SJCRH30 (cell line): ENCODE data around the gene SLC4A3. TPM values are rescaled to one million over a fixed set of nuclear protein-coding genes. Genes with fewer than 3 reads are reported as not detected.

ENCODE experiments used
- DNase-seq, 2 experiments: peaks; one replicate each; pipeline ENCODE4 v3.0.0-alpha.2; 2015 to 2020
- H3K27ac ChIP-seq: fragments of 250-450 bp; sonication (Bioruptor Pico); 2 replicates; pipeline ENCODE4 v1.5.1; 2020; ENCODE audit warnings: mild to moderate bottlenecking, moderate library complexity
- H3K27me3 ChIP-seq: fragments of 250-450 bp; sonication (Bioruptor Pico); 2 replicates; pipeline ENCODE4 v1.5.1; 2020; ENCODE audit warnings: mild to moderate bottlenecking, moderate library complexity
- H3K36me3 ChIP-seq: fragments of 250-450 bp; sonication (Bioruptor Pico); 2 replicates; pipeline ENCODE4 v1.5.1; 2020; ENCODE audit warnings: mild to moderate bottlenecking, moderate library complexity
- H3K4me1 ChIP-seq: fragments of 250-450 bp; sonication (Bioruptor Pico); 2 replicates; pipeline ENCODE4 v1.5.1; 2020; ENCODE audit warnings: mild to moderate bottlenecking, moderate library complexity
- H3K4me3 ChIP-seq: fragments of 250-450 bp; sonication (Bioruptor Pico); 2 replicates; pipeline ENCODE4 v1.5.1; 2020; ENCODE audit warnings: mild to moderate bottlenecking, moderate library complexity
- H3K9me3 ChIP-seq: fragments of 250-450 bp; sonication (Bioruptor Pico); replicated peaks from 2 replicates; pipeline ENCODE4 v1.5.1; 2020; ENCODE audit warnings: mild to moderate bottlenecking, moderate library complexity
- total RNA-seq: library from RNA; depleted of rRNA; stranded (reverse); fragments of >200 nt; shearing (Covaris generic); gene quantifications from 2 replicates; pipeline ENCODE4 v1.2.3, GENCODE V29; 2014

The SLC4A3 gene
- total RNA-seq, 1 experiment from 2014 or later: 1.3 TPM

DNA sequence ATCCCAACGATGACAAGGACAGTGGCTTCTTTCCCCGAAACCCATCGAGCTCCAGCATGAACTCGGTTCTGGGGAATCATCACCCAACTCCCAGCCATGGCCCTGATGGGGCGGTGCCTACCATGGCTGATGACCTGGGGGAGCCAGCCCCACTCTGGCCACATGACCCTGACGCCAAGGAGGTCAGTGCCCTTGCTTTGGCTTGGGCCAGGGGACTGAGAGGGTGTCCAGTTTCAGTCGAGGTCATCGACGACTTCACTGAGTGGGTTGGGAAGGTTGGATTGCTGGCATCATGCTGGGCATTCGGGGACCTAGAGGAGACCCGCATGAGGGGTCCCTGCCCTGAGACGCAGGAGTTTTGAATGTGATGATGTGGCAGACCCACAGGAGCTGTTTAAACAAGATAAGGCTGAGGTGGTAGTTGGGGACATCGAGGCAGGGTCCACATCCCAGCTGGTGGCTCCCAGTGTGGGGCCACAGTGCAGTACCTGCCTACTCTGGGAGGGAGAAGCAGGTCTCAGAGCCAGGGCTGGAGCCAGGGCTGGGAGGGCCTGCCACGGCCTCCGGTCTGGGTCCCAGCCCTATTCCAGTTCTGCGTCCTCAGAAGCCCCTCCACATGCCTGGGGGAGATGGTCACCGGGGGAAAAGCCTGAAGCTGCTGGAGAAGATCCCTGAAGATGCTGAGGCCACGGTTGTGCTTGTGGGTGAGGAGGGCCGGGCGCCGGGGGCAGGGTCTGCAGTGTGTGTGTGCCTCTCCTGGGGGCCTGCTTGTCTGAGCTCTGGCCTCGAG, 6.0 kb downstream of the SLC4A3 start:
- H3K36me3 ChIP-seq: no peaks in the 10 kb centered on the region
- no peak for DNase-seq
- H3K9me3 ChIP-seq: no peaks in the 10 kb centered on the region
- no peak overlapping the region for H3K27ac ChIP-seq
- H3K4me3 ChIP-seq: no peak overlapping the region
- no peaks in the 10 kb centered on the region for H3K27me3 ChIP-seq
- H3K4me1 ChIP-seq: no peaks in the 10 kb centered on the region

DNA sequence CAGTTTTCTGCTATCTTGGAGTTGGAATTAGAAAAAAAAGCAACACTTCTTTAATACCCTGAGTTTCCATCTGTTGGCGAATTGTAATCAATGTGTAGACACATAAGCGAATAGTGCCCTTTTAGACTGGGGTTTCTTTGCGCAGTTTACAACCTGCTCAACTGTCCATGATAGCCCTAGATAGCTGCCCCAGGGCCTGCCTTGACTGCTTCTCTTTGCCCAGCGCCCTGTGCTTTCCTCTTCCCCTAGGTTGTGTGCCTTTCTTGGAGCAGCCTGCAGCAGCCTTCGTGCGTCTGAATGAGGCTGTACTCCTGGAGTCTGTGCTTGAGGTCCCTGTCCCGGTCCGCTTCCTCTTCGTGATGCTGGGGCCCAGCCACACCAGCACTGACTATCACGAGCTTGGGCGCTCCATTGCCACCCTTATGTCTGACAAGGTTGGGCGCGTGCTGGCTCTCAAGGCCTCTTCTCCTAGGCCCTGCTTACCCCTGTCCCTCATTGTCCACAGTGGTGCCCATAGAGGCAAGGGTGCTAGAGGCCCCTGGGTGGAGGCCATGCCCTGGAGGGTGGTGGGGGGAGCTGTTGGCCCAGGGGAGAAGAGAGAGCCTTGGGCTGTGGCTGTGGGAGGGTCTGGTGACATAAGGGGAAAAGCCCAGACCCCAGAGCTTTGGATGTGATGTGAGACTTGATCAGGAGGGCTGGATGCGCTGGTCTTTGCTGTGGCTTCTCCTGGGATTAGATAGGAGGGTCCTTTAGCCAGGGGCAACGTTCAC, 6.9 kb downstream of the SLC4A3 start:
- Histone ChIP-seq H3K36me3 (no peaks in the 10 kb centered on the region), H3K4me1 (no peaks in the 10 kb centered on the region; the same call in 1 of the 2 replicates), H3K9me3 (no peaks in the 10 kb centered on the region), H3K27me3 (no peaks in the 10 kb centered on the region), H3K27ac (no peak overlapping the region), H3K4me3 (no peak overlapping the region)
- no peak for DNase-seq

DNA sequence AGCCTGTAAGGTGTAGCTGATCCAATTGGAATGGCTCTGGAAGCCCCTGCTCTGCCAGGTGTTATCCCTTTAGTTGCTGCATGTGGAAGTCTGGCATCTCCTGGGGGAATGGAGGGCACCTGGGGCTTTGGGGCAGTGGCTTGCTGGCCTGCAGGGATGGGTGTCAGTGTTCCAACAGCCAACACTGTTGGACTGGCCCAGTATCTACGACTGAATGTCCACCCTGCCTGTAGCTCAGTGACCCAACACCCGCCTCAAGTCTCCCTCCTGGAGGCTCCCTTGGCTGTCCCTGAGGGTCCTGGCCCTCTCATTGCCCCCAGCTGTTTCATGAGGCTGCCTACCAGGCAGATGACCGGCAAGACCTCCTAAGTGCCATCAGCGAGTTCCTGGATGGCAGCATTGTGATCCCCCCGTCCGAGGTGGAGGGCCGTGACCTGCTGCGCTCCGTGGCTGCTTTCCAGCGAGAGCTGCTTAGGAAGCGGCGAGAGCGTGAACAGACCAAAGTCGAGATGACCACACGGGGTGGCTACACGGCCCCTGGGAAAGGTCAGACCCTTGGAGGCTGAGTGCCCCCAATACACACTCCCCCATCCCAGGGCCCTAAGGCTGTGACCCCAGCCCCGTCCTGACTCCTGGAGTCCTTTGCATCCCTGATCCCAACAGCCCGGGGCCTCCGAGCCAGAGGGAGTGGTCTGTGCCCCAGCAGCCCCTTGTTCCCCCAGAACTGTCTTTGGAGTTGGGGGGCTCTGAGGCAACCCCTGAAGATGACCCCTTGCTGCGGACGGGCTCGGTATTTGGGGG, 7.7 kb downstream of the SLC4A3 start:
- Histone ChIP-seq H3K9me3 (no peaks in the 10 kb centered on the region), H3K27ac (no peak overlapping the region), H3K4me1 (no peaks in the 10 kb centered on the region; the same call in 1 of the 2 replicates), H3K36me3 (no peaks in the 10 kb centered on the region), H3K4me3 (no peak overlapping the region), H3K27me3 (no peaks in the 10 kb centered on the region)
- no peak for DNase-seq

DNA sequence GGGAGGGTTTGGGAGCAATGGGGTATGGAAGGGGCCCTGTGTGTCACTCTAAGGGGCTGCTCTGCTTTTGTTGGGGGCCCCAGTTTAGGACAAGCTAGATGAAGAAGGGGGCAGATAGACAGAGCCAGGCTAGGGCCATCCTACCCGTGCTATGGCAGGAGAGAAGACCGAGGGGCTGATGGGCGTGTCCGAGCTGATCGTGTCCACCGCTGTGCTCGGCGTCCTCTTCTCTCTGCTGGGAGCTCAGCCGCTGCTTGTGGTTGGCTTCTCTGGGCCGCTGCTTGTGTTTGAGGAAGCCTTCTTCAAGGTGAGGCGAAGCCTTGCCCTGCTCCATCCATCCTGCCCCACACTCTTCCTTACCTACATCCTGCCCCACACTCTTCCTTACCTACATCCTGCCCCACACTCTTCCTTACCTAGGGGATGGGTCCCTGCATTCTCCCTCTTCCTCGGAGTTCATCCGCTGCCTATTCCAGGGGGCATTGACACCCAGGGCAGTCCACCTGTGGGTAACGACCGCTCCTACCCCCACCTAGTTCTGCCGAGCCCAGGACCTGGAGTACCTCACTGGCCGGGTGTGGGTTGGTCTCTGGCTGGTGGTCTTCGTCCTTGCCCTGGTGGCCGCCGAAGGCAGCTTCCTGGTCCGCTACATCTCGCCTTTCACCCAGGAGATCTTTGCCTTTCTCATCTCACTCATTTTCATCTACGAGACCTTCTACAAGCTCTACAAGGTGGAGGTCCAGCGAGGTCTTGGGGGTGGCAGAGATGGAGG, 8.9 kb downstream of the SLC4A3 start:
- H3K4me3 ChIP-seq: no peak overlapping the region
- DNase-seq: no peak
- no peaks in the 10 kb centered on the region; the same call in 1 of the 2 replicates for H3K4me1 ChIP-seq
- H3K27ac ChIP-seq: no peak overlapping the region
- no peaks in the 10 kb centered on the region for H3K27me3 ChIP-seq
- H3K9me3 ChIP-seq: no peaks in the 10 kb centered on the region
- no peaks in the 10 kb centered on the region for H3K36me3 ChIP-seq

DNA sequence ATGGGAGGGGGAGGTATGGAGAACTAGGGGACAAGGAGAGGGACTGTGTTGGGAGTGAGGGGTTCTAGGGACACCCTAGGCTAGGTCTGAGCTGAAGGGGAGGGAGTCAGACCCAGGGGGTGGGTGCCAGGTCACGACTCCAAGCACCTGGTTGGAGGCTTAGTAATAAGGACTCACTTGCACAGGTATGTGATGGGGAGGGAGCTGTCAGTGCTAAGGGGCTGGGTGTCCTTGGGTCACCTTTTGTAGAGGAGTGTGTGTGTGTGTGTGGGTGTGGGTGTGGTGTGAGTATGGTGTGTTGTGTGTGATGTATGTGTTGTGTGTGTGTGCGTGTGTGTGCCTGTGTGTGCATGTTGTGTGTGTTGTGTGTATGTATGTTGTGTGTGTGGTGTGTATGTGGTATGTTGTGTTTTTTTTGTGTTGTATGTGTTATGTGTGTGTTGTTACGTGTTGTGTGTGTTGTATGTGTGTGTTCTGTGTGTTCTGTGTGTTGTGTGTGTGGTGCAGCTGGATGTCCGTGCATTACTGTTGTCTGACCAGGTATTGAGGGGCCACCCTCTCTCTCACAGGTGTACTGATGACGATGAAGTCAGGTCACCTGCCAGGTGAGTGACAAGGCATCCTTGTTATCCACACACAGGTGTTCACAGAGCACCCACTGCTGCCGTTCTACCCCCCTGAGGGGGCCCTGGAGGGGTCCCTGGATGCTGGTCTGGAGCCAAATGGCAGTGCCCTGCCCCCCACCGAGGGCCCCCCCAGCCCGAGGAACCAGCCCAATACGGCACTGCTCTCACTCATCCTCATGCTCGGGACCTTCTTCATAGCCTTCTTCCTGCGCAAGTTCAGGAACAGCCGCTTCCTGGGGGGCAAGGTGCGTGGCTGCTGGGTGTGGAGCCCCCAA, 9.8 kb downstream of the SLC4A3 start:
- no peak overlapping the region for H3K4me3 ChIP-seq
- H3K36me3 ChIP-seq: no peaks in the 10 kb centered on the region
- H3K27ac ChIP-seq: no peak overlapping the region
- no peaks in the 10 kb centered on the region for H3K9me3 ChIP-seq
- no peaks in the 10 kb centered on the region for H3K27me3 ChIP-seq
- H3K4me1 ChIP-seq: no peaks in the 10 kb centered on the region; the same call in 1 of the 2 replicates
- DNase-seq: no peak

DNA sequence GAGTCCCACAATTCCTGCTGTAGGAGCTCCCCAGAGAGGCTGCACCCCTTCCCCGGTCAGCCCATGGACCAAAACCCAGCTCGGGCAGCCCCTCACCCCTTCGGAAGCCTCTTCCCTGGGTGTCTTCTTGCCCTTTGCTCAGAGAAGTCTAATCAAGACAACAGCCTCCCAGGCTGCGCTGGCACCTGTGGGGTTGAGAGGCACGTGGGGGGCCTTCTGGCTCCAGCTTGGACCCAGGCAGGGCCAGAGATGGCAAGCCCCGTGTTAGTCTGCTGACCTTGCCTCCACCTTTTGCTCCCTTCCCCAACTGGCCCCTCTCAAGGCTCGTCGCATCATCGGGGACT, 10.4 kb downstream of the SLC4A3 start:
- DNase-seq: no peak

DNA sequence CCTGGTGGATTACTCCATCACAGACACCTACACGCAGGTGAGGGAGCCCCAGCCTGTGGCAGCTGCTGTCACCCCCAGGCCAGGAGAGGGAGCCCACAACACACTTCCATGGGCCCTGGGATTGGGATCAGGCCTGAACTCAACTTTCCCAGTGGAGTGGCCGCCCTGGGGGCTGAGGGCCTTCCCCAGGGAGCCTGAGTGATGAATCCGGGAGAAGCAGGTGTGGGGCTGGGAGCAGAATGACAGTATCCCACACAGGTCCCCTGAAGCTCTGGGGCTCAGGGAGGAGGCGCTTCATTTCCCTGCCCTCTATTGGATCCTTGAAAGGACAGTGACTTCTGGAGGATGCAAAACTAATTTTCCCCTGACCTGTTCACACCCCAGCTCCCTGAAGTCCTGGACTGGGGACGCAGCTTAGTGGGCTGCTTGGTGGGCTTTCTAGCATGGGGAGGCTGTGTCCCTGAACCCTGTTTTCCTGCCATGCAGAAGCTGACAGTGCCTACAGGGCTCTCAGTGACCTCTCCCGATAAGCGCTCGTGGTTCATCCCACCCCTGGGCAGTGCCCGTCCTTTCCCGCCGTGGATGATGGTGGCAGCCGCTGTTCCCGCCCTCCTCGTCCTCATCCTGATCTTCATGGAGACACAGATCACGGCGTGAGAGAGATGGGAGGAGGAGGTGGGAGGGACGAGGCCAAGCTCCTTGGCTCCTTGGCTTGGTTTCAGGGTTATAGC, 11.0 kb downstream of the SLC4A3 start:
- H3K4me1 ChIP-seq: no peaks in the 10 kb centered on the region; the same call in 1 of the 2 replicates
- H3K4me3 ChIP-seq: no peak overlapping the region
- H3K27ac ChIP-seq: no peak overlapping the region
- no peaks in the 10 kb centered on the region for H3K27me3 ChIP-seq
- no peaks in the 10 kb centered on the region for H3K9me3 ChIP-seq
- H3K36me3 ChIP-seq: no peaks in the 10 kb centered on the region
- peak in 1 of 2 experiments; percentile 24 for DNase-seq

More for the DNA sequence above, 10.4 kb downstream of the SLC4A3 start:
- no peaks in the 10 kb centered on the region for H3K36me3 ChIP-seq
- H3K4me1 ChIP-seq: no peaks in the 10 kb centered on the region; the same call in 1 of the 2 replicates
- no peaks in the 10 kb centered on the region for H3K9me3 ChIP-seq
- no peak overlapping the region for H3K27ac ChIP-seq
- H3K4me3 ChIP-seq: no peak overlapping the region
- no peaks in the 10 kb centered on the region for H3K27me3 ChIP-seq

DNA sequence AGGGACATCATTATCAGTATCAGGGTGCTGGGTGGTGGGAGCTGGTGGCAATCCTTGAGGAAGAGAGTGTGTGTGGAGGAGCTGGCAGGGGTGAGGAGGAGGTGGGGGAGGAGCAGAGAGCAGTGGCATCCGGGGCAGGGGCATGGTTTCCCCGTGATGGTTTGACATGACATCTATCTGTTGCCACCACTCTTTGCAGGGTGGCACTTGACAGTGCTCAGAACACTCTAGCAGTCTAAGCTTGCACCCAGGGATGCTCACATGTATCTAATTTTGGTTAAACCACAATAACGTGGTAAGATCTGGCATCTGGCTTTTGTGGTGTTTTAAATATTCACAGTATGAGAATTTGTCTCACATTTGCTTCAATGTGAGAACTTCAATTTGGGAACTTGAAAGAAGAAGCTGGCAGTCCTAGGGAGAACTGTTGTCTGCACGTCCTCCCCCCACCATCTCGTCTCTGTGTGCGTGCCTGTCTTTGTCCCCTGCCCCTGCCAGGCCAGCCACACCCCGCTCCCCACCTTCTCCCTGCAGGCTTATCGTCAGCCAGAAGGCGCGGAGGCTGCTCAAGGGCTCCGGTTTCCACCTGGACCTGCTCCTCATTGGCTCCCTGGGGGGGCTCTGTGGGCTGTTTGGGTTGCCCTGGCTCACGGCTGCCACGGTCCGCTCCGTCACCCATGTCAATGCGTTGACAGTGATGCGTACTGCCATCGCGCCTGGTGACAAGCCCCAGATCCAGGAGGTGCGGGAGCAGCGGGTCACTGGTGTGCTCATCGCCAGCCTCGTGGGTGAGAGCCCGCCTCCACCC, 11.7 kb downstream of the SLC4A3 start:
- H3K27me3 ChIP-seq: no peaks in the 10 kb centered on the region
- no peak for DNase-seq
- no peaks in the 10 kb centered on the region for H3K36me3 ChIP-seq
- no peaks in the 10 kb centered on the region for H3K9me3 ChIP-seq
- no peak overlapping the region for H3K4me3 ChIP-seq
- no peaks in the 10 kb centered on the region; the same call in 1 of the 2 replicates for H3K4me1 ChIP-seq
- no peak overlapping the region for H3K27ac ChIP-seq

DNA sequence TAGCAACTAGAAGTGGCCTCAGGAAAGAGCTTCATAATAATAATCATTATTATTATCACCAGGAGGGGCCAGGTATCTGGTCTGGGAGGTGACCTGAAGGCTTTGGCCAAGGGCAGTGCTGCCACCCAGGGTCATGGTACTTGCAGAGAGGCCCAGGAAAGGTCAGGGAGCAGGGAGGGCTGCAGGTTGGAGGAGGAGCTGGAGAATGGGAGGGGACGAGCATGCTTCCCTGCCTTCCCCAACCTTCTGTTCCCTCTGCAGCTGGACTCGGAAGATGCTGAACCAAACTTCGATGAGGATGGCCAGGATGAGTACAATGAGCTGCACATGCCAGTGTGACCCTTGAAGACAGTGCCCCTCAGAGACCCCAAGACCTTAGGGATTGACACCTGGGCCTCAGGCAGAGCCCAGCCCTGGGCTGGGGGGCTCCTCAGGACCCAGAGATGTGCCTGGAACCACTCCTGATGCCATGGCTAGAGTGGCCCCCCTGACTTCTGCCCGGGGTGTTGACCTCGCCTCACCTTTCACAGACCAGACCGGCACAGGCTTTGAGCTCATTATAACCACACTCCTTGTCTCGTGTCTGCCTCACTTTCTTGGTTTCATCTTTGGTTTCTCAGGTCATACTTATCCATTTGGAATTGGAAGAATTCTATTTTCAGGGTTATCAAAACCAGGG, 14.1 kb downstream of the SLC4A3 start:
- no peak for DNase-seq
- Histone ChIP-seq H3K36me3 (no peaks in the 10 kb centered on the region), H3K27me3 (no peaks in the 10 kb centered on the region), H3K9me3 (no peaks in the 10 kb centered on the region), H3K4me1 (peaks cover 10% of the 10 kb centered on the region), H3K27ac (no peak overlapping the region), H3K4me3 (no peak overlapping the region)

DNA sequence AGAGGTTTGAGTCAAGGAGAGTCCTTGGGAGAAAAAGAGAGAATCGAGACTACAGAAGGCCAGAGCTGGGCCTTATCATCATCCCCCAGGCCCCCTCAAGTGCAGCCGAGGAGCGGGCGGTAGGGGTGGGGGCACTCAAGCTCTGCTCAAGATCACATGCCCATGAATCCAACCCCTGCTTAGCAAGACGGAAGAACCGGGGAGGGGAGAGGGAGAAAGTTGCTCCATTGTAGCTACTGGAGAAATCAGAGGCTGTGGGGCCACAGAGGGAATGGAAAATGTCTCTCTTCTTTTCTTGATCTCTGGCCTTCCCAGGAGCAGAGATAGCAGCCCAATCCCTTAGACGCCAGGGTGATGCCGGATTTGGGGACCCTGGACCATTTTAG, 14.6 kb downstream of the SLC4A3 start:
- no peaks in the 10 kb centered on the region for H3K27me3 ChIP-seq
- no peaks in the 10 kb centered on the region for H3K9me3 ChIP-seq
- H3K36me3 ChIP-seq: no peaks in the 10 kb centered on the region
- peaks cover 10% of the 10 kb centered on the region for H3K4me1 ChIP-seq
- no peak overlapping the region for H3K27ac ChIP-seq
- DNase-seq: peak in 1 of 2 experiments; percentile 25
- no peak overlapping the region for H3K4me3 ChIP-seq

DNA sequence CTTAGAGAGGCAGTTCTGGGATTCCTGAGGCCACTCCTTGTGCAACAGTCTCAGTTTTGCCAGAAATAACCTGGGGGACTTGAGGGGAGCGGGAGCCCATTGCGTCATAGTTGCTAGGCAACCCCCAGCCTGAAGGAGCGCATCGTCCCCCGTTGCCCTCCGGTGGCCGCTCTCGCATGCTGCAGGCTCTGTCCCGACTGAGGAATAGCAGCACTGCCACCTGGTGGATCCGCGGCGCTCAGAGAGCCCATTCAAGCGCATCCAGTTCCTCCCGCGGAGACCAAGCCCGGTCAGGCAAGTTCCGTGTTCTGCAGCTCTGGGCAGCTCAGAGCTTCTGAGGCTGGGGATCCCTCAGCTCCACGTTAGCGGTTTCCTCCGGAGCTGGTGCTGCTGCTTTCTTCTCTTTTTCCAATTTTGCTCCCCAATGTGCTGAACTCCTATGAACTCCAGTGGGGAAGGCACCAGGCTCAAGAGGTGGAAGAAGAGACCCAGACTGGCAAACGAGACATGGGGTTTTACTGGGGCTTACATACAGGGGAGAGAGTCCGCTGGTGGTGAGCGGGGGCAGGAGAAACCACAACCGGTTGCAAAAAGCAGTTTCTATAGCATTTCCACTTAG, 15.1 kb downstream of the SLC4A3 start:
- H3K36me3 ChIP-seq: no peaks in the 10 kb centered on the region
- no peak overlapping the region for H3K4me3 ChIP-seq
- DNase-seq: peak; percentile 93 to 95
- no peaks in the 10 kb centered on the region for H3K9me3 ChIP-seq
- H3K4me1 ChIP-seq: peaks cover 10% of the 10 kb centered on the region
- no peaks in the 10 kb centered on the region for H3K27me3 ChIP-seq
- no peak overlapping the region for H3K27ac ChIP-seq

DNA sequence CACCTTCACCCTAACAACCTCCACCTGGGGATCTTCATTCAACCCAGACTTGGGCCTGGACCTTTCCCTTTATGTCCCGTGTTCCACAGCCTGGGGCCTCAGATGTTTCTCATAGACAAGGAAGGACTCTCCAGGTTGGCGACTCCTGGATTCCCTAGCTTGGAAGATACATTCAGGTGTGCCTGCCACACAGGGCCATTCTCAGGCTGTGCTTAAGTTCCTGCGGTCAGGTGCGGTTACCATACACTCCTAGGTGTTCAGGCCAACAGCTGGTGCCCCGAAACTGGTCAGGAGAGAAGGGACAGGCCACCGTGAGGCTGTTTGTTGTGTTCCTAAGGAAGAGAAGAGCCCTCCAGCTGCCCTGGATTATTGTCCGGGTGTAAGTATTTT, 15.6 kb downstream of the SLC4A3 start:
- Histone ChIP-seq H3K27ac (no peak overlapping the region), H3K9me3 (no peaks in the 10 kb centered on the region), H3K27me3 (no peaks in the 10 kb centered on the region), H3K4me1 (peaks cover 10% of the 10 kb centered on the region), H3K36me3 (no peaks in the 10 kb centered on the region), H3K4me3 (no peak overlapping the region)
- DNase-seq: no peak
